Mesenteric fat pad (tissue), 1 donor: ENCODE measurements around the gene SPON1. TPM values are rescaled to one million over a fixed set of nuclear protein-coding genes. Genes with fewer than 3 reads are reported as not detected.
"Not testable (repeated sequence)": the region's sequence is repeated elsewhere in the genome, so short reads cannot be mapped to it uniquely, and the experiment has no call there.

Source experiments
- DNase-seq: peaks from one replicate; pipeline ENCODE4 v3.0.0-alpha.2; 2020; ENCODE audit warnings: low spot score
- total RNA-seq: library from RNA; stranded (reverse); fragmentation: NEBNext Ultra II Directional; extraction: Animal tissue kit (Norgen Biotek cat#: 25700); gene quantifications from one replicate; pipeline ENCODE4 v1.2.1, GENCODE V29; 2021
- donor health status: DM: yes; HTN: yes; CAD: no.

The SPON1 gene
- total RNA-seq, 1 donor from 2014 or later = 123 TPM

DNA sequence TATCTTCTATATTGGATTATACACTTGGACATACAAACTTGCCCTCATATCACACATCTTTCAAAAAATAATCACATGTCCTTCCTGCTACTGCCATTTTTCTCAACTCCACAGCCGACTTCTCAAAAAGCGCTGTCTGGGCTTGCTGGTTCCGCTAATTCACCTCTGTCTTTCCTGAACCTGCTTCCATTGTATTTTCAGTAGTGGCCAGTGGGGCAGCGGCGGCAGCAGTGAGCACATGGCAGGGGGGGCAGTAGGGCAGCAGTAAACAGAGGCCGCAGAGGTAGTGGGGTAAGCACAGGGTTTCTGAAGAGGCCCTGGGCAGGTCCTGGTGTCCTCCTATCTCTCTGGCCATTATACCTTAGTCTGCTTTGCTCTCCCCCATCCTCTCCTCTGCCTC, 270.1 kb downstream of the SPON1 start:
- no peak for DNase-seq

- DNase-seq = no peak
Measured at GRCh38 chr11:14234446-14234845, 271.9 kb downstream of the SPON1 start.

DNA sequence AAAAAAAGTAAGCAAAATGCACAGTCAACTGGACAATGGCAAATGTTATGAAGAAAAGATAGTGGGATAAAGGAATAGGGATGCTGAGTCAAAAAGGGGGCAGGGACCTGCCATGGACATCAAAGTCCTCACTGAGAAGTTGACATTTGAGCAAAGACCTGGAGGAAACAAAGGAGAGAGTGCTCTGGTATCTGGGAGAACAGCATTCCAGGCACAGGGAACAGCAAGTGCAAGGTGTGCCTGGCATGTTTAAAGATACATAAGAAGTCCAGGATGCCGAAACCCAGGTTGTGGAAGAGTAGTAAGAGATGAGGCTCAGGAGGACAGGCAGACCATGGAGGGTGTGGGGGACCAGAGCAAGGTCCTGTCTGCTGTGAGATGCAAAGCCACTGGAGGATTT, 273.2 kb downstream of the SPON1 start:
- no peak for DNase-seq

GRCh38 chr11:14237444-14237961, 275.0 kb downstream of the SPON1 start:
- no peak for DNase-seq

DNA sequence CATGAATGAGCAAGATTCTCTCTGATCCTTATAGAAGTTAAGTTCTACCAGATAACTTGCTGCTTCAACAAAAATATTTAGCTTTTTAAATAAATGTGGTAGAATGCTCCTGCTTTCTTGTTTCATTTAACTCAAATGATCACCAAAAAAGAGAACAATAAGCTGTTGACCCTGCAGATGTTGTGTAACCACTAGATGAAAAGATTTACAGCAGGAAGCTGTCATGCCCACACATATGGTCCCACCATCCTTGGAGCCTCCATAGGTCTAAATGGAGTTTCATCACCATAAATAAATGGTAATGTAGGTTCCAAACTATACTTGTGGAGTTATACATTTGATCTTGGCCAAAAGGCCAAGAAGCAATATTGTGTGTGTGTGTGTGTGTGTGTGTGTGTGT, 277.7 kb downstream of the SPON1 start:
- no peak for DNase-seq

- DNase-seq = no peak
Measured at GRCh38 chr11:14240951-14241350, 278.4 kb downstream of the SPON1 start.

DNA sequence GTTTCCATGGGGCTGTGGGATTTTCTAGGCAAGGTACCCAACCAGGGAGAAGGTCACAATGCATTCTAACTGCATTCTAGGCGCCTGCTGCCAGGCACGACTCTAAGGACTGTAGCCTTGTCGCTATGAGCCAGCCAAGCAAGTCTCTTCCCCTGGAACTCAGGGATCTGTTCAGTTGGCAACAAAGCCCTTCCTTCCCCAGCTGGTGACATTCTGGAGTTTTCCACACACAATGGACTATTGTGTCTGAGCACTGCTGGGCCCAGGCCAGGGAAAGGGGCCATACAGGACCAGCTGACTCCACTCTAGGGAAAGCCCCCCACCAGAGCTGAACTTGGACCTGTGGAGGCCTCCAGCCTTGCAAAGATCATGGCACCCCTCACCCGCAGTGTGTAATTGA, 279.7 kb downstream of the SPON1 start:
- no peak for DNase-seq

DNA sequence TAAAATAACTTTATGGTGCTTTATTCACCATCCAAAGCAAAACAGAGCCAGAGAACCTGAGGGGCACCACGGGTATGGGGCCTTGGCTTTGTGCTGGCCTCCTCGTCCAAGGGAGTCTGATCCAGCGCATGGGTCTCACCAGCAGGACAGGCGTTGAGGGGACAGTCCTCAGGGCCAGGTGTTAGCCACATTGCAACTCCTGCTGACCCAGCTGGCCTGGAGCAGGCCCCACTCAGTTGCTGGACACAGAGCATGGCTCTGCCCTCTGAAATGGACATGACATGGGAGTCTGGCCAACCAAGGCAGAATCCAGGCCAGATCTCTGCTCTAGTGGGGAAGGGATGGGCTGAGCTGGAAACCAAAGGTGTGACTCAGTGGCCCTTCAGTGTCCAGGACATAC, 280.2 kb downstream of the SPON1 start:
- DNase-seq = no peak

GRCh38 chr11:14244926-14245325, 282.4 kb downstream of the SPON1 start:
- no peak for DNase-seq

GRCh38 chr11:14245444-14245843, 282.9 kb downstream of the SPON1 start:
- no peak for DNase-seq

- no peak for DNase-seq
Measured at GRCh38 chr11:14248580-14248981, 286.1 kb downstream of the SPON1 start.

DNA sequence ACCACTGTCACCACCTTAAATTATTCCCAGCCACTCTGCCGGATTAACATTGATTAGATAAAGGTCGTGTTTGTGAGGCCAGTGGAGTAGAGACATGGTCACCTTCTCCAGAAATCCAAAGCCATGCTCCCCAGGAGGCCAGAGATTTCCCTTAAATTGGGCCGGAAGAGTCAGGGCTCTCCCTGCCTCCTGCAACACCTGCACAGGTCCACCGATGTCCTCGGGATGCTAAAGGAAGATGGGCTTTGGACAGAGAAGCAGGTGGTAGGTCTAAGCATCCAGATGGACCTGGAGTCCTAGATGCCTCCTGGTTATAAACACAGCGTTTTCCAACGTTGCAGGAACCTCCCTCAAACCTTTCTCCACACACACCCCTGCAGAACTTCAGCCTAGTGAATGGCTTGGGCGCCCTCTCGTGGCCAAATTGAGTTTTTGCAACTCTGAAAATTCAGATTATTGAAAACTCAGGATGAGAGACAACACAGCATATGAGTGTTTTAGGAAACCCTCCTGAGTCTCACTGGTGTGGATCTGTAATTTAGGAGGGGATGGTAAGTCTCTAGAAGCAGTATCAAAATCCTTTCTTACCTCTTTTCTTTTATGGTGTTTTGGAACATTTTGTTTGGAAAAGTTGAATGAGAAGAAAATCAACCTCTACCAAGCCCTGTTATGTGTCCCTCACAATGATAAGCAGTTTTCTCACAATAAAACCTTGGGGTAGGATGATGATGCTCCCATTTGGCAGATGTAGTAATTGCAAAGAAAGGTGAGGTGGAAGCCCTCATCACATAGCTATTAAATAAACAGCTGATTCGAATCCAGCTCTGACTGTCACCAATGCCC, 286.8 kb downstream of the SPON1 start:
- no peak for DNase-seq

DNA sequence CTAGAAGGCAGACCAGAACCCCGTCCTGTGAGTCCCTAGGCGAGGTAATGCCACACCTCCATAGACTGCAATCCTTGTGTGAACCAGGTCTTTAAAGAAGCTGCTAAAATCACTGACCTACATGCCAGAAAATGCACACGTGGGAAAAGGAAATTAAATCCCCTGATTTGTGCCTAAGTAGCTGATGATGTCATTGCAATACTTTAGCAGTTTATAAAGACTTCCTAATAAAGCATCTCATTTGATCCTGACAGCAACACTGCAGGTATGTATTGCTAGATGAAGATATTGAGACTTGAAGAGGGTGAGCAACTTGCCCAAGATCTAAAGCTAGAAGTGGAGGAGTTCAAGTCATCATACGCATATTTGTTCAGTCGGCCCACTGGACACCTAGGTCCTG, 289.2 kb downstream of the SPON1 start:
- DNase-seq = no peak

- not testable (repeated sequence) for DNase-seq
Measured at GRCh38 chr11:14252501-14252900, 290.0 kb downstream of the SPON1 start.

- DNase-seq = no peak
Measured at GRCh38 chr11:14253421-14253820, 290.9 kb downstream of the SPON1 start.

GRCh38 chr11:14253840-14254239, 291.3 kb downstream of the SPON1 start:
- no peak for DNase-seq

DNA sequence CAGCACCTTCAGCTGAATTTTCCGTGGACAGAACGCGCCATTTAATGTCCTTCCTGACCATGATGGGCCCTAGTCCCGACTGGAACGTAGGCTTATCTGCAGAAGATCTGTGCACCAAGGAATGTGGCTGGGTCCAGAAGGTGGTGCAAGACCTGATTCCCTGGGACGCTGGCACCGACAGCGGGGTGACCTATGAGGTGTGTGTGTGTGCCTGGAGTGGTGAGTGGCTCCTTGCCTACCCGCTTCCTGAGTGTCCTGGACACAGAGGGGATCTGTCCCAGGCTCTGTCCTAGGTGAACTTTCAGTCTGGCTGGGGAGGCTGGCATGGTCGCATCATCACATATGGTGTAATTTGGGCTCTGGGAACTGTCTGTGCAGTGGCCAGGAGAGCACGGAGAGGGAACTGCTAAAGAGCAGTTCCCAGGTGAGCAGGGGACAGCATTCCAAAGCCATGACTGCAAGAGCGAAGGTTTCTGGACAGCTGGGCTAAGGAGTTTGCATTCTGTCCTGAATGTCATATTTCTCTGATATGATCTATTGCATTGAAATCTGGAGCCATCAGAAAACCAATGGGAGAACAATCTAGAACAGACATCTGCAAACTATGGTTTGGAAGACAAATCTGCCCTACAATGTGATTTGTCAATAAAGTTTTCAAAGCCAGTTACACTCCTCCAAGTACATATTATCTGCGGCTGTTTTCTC, 292.2 kb downstream of the SPON1 start:
- DNase-seq = no peak

DNA sequence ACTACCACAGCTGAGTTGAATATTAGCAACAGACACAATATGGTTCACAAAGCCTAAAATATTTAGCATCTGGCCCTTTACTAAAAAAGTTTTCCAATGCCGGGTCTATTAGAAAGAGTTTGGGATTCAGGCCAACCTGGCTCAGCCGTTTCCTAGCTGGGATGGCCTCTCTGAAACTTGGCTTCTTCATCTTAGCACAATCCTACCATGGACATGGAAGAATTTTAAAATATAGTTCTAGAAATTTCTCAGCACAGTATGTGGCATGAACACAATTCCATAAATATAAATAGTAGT, 292.7 kb downstream of the SPON1 start:
- no peak for DNase-seq

GRCh38 chr11:14258221-14258935, 295.9 kb downstream of the SPON1 start:
- no peak for DNase-seq

DNA sequence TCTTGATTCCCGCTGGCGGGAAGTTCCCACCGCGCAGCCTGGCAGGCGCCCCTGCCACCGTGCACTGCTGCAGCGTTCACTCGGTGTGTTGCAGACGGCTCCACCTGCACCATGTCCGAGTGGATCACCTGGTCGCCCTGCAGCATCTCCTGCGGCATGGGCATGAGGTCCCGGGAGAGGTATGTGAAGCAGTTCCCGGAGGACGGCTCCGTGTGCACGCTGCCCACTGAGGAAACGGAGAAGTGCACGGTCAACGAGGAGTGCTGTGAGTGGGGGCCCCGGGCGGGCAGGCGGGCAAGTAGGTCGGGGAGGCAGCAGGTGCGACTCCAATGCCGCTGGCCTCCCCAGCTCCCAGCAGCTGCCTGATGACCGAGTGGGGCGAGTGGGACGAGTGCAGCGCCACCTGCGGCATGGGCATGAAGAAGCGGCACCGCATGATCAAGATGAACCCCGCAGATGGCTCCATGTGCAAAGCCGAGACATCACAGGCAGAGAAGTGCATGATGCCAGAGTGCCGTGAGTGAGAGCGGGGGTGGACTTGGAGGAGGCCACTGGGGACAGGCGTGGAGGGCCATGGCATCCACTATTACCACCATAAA, 296.8 kb downstream of the SPON1 start:
- no peak for DNase-seq

DNA sequence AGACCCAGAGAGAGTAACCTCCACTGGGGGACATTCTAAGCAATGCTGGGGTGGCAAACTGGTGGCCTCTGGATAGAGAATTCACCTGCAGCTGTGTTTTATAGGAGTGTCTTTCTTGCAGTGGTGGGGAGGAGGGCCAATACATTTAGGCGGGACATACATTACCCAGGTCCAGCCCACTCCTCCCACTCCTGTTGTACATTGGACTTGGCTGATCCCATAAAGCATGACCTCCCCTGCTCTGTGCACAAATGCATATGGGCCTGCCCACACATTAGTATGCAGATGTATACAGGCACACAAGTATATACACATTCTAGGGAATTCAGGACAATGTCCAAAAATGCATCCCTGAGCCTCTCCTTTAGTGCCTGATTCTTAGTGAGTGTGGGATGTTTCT, 297.4 kb downstream of the SPON1 start:
- DNase-seq = no peak

- DNase-seq = no peak
Measured at GRCh38 chr11:14261066-14261465, 298.5 kb downstream of the SPON1 start.
